HG03439 (cell line): ENCODE data around the gene NDST4.
A peak's percentile ranks its signal among the peaks of the same experiment; 100 is the strongest.

Source experiments
- ATAC-seq: cut with Tn5 transposase; IDR thresholded peaks from one replicate; pipeline ENCODE4 v1.9.1; 2021; ENCODE audit warnings: mild to moderate bottlenecking, moderate library complexity; ENCODE audit not compliant: unreplicated experiment

Gene NDST4

DNA sequence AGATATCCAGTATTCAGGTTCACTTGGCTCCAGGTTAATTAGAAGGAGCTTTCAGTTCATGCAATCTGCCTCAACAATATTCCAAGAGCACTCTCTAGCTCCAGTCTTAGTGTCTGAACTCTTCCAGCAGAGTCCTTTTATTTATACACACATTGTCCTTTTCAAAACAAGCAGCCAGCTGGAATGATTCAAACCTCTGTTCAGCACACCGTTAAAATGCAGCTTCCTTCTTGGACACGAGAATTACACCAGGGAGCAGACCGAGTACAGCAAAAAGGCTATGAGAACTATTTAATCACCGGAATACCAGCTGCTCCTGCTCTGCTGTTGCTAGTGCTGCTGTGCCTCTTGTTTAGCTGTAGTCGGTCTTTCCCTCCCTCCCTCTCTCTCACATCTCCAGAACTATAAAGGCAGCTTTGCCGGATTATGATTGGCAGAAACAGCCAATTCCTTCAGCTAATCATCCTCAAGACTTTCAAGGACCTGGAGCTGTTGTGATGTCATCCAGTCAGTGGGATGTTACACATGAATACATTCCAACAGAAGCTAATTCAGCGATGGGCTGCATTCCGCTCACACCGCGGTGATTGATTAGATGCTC is at the start of gene NDST4:
Gene NDST4, minus strand, starts transcription at position 115 of the 601 bp plus-strand sequence. CDS start 36,584 bp downstream, outside the sequence.
- ATAC-seq: no peak

DNA sequence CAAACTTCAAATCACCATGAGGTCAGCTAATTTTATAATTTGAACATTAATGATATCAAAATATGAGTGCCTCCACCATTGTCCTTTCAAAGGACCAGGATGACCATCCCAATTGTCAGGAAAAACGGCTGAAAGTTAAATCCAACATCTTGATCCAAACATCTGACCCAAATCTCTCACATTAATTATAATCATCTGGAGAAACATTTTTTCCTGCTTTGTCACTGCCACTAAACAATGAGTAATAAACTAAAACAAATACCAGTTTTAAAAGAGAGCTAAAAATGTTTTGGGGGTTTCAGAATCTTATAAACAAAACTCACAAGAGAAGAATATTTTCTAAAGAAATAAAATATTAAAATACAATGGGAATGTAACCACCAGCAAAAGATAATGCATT is 45.7 kb upstream of the NDST4 start:
- ATAC-seq: no peak

DNA sequence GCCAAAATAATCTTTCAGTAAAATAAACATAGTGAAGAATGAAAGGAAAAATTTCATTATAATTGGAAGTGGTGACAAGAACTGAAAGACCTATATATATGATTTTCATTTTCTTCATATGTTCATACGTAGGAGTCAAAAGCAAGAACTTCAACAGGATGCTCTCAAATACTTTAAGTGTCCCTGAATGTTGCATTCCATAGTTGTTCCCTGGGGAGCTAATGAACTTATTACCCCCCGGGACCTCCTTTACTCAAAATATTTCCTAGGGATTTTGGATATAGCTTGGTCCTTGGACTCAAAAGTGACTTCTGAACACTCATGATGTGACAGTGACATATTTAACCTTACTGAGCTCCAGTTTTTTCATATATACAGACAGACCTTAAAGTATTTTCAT is 44.9 kb upstream of the NDST4 start:
- no peak for ATAC-seq

DNA sequence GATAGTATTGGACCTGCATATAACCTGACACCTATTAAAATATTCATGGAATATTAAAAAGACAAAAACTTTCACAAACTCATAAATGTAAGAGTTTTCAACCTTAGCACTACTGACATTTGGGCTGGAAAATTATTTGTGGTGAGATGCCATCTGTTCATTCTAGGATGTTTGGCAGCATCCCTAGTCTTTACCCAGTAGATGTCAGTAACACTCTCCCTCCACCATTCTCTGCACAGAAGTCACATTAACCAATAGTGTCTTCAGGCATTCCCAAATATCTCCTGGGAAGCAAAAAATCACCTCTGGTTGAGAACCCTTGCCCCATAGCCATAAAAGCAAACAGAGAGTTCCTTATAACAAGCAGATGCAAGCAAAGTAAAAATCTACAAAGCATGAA is 41.4 kb upstream of the NDST4 start:
- ATAC-seq: no peak

DNA sequence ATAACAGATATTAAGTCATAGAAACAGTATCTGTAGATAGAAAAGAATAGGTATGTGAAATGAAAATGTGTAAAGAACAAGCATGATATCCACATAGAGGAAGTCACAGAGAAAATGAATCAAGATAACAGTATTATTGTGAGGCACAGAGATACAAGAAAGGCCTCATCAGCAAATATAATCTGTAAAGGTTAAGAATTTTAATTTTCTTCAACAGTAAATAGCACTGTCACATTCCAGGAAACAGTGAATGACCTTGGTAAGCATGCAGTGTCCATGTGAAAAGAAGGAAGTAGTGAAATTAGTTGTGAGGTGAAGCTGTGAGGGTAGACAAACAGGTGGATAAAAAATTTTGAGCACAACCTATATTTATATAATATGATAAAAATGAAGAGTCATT is 39.5 kb upstream of the NDST4 start:
- ATAC-seq: no peak

DNA sequence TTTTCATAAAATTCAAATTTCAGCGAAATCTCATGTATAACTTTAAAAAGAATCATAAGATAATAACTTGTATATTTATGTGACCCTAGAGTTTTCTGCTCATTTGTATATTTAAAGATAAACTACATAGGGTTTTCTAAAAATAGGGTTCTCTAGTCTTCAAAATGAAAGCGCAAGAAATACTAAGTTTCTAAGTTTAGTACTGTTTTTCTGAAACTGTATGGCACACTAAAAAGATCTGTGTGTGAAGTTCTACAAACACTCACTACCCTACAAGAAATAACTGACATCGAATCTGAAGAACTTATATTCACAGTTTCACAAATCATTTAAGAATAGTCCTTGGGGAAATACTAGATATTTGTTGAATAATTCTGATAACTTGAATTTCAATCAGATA is 38.7 kb upstream of the NDST4 start:
- ATAC-seq: peak; percentile 89

DNA sequence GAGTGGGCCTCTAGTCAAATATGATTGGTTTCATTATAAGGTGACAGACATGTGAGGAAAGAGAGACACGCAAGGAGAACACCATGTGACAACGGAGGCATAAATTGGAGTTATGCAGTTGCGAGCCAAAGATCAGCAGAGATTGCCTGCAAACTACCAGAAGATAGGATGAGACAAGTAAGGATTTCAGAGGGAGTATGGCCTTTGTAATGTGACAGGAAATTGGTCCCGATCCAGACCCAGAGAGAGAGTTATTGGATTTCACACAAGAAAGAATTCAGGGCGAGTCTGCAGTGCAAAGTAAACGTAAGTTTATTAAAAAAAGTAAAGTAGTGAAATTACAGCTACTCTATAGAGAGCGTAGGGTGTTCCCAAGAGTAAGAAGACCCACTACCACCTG is 35.7 kb upstream of the NDST4 start:
- ATAC-seq: no peak

DNA sequence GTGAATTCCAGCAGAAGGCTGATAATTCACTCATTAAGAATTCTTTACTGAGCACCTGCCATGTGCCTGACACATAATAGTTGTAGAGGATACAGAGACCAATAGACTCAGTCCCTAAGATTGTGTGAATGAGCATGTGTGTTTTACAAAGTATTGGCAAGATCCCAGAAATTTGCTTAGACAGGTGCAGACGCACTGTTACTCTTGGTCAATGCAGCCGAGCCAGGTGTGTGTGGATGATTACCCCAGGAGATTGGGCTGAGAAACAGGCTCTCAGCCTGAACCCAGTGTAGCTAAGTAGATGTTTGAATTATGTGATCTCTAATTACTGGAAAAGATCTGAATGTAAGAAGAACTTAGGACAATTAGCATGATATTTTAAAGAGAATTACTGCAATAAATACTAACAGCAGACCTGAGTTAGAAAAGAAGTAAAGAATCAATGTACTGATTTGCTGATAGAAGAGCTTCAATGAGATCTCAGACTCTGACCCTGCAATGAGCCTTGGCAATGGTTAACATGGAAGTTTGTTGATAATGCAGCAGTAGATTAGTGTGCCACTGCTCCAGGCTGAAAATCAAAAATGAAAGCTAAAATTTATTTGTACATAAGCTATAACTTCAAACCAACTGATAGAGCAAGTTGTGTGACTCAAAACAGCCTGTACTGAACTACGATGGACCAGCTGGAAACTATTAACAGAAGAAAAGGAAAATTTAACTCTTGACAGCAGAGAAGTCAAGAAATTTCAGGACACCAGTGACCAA is 32.2 kb upstream of the NDST4 start:
- ATAC-seq: no peak

DNA sequence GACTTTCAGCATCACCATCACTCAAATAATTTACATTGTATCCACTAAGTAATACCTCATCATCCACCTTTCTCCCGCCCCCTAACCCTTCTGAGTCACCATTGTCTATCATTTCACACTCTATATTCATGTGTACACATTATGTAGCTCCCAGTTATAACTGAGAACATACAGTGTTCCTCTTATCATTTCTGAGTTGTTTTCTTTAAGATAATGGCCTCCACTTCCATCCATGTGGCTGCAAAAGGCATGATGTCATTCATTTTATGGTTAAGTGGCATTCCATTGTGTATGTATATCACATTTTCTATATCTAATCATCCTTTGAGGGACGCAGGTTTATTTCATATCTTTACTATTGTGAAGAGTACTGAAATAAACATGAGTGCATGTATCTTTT is 14.6 kb upstream of the NDST4 start:
- ATAC-seq: no peak

DNA sequence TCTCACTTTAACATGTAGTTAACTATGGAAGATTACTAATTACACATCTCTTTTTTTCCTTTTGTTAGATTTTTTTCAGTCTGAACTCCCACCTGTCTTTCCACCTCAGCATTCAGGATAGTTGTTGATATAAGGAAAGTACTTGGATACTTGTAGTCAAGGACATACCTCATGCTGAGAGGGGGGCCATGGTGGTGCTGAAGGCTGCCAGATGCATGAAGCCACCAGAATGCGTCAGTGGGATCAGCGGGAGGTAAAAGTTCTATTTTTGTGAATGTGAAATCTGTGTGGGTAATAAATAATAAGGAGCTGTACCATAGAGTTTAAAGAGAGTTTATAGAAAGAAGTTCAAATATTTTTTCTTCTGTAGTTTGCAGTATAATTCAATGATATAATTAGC is 13.1 kb upstream of the NDST4 start:
- ATAC-seq: no peak

DNA sequence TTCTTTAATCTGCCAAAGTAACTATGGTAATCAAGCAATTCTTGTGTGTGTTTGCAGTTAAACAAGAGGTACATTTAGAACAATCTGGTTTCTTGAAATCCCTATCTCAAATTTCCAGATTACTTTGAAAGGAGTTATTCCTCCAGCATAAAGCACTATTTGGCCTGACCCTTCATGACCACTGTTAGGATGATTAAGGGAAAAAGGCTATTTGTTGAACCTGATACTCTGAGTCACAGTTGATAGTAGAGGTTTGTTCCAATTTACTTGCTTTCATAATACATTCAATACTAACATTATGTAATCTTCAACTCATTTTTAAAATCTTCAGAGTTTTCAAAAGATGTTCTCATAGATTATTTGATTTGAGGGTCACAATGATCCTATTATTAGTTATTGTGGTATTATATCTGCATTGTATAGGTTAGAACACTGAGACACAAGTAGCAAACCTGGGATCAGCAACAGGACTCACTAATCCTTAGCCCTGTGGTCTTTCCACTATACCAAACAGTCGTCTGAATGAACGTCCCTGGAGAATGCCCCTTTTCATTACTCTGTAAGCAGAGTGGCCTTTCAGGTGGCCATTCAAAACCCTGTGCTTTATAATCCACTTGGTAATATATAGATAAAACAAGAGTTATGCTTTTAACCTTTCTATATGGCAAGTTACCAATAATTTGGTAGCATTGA is 8.1 kb upstream of the NDST4 start:
- no peak for ATAC-seq

DNA sequence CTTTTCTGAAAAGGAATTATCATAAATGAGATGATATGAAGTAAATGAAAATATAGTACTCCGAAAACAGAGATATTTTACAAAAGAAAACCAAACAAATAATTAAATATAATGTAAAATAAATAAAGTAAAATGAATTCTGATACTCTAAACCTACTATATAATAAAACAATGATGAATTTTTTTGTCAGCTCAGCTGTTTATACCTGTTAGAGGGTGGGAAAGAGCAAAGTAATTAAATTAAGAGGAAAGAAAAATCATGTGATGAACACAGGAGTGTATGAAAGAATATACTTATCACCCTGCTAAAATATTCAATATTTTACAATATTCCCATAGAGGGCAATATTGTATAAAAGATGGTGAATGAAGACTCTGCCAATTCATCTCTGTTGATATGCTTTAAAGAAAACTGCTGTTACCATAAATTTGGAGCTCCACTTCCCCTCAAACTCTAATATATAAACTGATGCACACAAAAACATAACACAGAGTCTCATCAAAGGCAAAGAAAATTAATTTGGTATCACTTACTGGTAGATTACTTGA is 6.5 kb upstream of the NDST4 start:
- ATAC-seq: no peak

DNA sequence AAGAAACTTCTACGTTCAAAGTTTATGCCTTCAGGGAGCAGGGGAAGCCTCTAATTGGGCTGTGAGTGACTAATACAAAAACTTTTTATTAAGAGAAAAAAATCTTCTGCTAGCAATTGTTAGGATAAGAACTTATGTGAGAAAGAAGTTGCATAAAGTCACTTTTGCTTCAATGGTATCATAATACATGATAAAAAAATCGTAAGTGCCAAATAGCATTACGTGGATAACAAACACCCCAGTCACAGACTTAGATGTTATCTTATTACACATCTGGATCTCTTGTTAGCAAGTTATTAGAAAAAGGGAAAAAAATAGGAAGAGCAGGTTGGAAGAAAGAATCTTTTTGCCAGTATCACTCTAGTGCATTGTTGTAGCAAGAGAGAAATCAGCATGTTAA is 4.2 kb upstream of the NDST4 start:
- no peak for ATAC-seq

DNA sequence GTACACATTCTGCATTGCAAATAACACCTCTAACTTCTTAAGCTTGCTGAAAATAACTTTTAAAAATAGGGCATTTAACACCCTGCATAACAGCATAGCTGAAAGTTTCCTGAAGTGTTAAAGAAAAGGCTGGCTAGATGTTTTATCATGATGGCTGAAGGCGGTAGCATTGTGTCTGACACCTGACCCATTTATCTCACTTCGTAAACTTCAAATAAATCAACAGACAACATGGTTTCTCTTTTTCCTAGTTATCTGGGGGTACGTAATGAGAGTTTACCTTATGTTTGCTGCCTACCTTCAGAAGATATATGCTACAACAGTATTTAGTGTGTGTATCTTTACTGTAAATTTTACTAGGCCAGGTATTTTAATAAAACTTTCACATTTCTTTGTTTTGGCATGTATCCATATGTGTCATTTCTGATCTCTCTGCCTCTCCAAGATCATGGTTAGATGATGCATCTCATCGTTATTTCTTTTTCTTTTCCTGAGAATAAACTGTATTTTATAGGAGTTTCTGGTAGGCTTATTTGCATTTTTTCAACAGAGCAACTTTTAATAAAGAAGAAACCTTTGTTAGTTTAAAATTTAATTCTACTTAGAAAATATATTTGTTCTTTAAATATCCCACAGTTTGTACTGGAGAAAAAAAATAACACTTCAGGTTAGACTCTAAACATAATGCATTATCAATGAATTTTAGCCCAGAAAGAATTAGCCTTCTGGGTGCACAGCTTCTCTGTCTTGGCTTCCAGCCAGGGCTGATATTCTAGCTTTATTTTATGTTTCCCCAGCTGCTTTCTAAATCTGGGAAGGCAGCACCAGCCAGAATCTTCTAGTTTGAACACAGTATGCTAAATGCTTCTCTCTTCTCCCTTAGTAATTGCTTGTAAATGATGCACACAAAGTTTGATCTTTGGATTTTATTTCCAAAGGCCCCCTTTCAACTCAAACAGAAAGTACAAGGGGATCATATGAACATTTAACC is 2.9 kb downstream of the NDST4 start:
- no peak for ATAC-seq

DNA sequence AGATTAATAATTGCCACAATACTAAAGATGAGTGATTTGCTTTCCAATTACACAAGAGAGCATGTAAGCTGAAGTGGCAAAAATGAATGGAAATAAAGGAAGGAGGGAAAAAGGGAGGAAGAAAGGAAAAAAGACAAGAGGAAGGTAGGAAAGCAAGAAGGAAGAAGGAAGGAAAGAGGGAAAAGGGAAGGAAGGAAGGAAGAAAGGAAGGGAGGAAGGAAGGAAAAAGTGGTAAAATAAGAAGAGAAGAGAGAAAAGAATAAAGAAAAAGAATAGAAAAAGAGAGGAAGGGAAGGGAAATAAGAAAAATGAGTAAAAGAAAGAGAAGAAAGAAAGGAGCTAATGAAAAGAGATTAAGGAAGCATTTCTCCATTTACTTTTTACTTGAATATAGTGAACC is 4.6 kb downstream of the NDST4 start:
- no peak for ATAC-seq

DNA sequence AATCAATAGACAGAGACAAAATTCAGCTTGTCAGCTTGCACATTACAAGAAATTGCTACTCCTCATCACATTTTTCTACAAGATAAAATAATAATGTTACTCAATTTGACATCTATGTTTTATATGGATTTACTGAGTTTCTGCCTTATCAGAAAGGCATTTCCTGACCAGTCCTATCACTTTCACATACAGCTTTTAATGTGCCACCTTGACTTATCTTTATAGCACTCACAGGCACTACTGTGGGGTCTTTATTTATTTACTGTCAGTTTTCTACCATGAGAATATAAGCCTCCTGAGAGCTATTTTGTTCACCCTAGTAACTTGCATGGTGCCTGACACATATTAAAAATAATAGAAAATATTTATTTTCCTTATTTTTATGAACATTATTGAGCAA is 6.0 kb downstream of the NDST4 start:
- ATAC-seq: no peak

DNA sequence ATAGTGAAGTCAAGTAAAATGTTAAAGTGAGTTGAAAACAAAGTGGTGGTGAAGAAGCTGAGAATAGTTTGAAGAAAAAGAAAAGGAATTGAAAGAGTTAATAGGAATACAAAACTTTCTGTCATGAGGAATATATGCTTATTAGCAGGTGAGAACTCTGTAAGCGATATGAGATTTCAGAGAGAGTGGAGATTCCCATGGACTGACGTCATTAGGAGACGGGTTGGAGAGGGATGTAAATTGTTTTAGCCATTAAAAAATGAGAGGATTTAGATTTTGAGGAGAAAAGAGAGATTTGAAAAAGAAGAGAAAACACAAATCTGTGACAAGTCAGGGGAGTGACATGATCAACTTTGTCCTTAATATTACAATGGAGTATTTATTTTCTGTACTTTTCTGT is 11.7 kb downstream of the NDST4 start:
- ATAC-seq: no peak

DNA sequence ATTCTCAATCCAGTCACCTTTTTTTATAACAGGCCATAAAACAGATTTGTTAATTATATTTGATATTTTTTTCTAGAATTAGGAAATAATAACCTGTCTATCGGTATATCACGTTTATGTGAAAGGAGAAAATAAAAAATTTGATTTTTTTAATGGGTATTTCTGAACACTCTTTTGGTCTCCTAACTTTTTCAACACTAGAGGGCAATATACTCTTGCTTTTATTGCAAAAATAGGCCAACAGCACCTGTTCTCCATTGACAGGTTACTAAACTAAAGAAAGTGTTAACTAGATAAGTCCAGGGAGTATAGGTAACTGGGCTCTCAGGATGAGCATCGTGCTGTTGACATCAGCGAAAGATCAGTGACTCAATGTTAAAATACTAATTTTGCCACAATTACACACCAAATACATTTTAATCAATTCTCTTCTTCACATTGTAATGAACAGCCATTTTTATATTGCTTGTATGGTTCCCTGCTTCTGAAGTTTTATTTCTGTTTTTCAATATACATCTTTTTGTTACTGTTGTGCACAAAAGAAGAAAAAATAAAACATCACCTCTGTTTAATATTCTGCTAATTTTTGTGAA is 22.8 kb downstream of the NDST4 start:
- peak; percentile 64 for ATAC-seq

DNA sequence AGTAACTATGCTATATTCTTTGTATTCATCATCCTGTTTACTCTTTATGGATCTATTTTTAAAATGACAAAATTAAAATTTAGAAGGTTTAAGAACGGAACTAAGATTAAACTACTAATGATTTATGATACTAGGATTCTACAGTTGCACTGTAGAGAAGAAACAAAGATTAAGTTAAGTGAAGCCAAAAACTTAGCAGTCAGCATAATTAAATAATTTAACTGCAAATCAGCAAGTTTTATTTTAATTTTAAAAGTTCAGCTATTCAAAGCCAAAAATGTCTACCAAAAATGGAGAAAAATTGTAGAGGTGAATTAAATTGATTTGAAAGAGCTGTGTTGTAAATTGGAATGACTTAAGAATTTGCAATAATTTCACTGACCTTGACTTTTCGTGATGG is 30.8 kb downstream of the NDST4 start:
- ATAC-seq: no peak

DNA sequence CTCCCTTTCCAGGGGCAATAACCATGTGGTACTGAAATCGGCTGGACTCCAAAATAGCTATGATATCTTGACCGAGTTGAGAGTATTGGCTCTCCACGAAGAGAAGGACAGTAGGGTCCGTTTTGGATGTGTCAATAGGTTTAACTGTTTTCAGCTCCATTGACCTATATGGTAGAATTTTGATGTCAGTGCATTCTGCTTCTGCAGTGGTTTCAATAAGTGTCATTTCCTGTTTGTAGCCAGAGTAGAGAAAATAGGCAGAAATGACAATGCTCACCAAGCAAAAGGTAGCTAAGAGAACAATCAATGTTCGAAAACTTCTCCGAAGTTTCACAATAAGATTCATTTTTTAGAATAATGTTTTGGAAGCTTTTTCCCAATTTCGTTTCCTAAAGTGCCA is 36.7 kb downstream of the NDST4 start:
- ATAC-seq: no peak
